Activated naive CD4-positive, alpha-beta T cell treated with Interleukin-2 at 50 U/mL for 16 hours (primary cell): ENCODE measurements around the gene OSTN.
"Not testable (repeated sequence)": the region's sequence is repeated elsewhere in the genome, so short reads cannot be mapped to it uniquely, and the experiment has no call there.

Experiments used
- DNase-seq: peaks from one replicate; pipeline ENCODE4 v3.0.0-alpha.2; 2020

The OSTN gene

DNA sequence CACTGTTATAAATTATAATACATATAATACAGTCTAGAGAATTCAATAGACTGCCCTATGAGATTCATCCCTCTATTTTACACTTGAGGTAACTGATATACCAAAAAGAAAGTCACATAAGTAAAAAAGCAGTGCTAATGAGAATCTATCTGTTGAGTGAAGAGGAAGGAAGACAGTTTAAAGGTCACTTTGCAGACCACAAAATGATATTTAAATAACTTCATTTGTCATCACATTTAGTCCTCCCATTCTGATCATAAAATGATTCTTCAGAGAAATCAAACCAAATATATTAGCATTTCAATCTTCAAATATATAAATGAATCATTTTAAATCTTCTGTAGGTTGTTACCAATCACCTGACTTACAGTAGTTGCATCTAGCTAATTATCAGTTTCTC is 69.7 kb downstream of the OSTN start:
- DNase-seq = no peak

DNA sequence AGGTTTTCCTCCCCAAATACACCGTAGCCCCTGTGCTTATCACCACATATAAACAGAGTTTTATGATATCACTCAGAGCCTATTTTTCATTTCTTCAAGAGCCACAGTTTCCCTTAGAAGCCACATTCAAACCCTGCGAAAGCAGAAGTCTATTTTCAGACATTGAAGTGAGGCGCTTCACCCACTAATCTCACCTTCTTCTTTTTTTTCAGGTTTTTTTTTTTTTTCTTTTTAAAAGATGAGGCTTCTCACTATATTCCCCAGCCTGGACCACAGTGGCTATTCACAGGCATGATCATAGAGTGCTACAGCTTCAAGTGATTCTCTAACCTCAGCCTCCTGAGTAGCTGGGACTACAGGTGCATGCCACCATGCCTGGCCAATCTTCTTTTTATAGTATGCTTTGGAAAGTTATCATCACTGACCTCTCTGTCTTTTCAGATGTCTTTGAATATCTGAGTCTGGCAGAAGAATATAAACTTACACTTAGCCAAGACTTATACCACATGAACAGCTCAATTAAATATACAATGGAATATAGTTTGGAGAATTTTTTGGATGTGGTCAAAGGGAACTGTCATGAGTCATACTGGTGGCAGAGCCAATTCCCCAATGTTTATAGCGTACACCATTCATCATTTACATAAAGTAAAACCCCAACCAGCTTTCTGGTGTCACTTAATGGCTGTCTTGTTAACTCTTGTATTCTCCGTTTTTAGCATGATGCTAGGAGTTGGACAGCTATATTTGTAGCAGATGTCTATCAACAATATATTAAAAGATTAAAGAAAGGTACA is 70.4 kb downstream of the OSTN start:
- no peak for DNase-seq

DNA sequence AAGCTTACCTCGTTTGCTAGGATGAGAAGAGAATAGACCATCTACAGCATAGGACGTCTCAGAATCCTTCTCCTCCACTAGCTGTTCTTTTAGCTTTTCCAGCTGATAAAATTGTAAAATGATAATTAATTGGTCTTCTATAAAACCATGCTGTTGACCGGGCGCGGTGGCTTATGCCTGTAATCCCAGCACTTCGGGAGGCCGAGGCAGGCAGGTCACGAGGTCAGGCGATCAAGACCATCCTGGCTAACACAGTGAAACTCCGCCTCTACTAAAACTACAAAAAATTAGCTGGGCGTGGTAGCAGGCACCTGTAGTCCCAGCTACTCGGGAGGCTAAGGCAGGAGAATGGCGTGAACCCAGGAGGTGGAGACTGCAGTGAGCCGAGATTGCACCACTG is 76.2 kb downstream of the OSTN start:
- DNase-seq = not testable (repeated sequence)

DNA sequence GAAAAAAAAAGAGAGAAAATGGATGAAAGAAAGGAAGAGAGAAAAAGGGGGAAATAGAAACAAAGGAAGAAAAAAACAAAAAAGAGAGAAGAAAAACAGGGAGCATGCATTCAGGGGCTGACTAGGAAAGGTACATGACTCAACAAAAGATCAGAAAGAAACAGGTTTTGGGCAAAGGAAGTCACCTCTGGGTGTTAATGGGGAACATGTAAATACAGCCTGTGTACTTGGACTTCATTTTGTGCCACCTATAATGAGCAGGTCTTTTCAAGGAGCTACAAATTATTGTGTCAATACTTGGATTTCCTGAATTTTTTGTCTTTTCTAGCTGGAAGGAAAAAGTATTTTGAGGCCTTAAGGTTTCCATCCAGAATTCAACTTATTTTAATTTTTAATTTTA is 76.7 kb downstream of the OSTN start:
- DNase-seq = no peak

DNA sequence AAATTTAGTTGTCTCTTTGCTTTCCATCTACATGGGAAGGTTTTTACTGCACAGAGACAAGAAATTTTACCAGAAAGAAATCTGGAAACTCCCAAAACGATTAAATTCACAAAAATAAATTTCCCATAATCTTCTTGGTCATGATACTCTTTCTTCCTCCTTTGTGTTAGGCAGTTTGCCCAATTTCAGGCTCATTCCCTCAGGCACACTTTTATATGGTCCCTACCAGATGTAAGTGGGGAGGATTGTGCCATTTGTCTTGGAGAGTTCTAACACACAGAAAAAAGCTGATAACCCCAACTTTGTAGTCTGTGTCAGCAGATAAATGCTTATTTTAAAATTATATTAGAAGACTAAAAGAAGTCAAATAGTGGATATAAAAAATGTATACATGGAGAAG is 81.1 kb downstream of the OSTN start:
- DNase-seq = no peak

DNA sequence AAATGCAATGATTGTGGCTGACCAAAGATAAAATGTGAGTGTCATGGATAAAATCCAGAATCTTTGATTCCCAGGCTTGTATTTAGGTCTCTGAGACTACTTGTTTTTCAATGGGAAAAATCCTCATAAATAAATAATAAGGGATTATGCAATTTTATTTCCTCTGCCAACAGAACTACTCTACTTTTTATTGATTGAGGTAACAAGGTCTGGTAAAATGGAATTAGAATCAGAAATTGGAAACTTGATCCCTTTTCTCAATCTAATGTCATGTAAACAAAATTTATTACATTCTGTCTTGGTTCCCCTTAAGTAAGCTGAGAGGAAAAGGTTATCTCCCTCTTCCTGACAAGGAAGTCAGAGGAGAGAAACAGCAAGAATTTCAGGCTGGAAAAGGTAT is 81.8 kb downstream of the OSTN start:
- no peak for DNase-seq

DNA sequence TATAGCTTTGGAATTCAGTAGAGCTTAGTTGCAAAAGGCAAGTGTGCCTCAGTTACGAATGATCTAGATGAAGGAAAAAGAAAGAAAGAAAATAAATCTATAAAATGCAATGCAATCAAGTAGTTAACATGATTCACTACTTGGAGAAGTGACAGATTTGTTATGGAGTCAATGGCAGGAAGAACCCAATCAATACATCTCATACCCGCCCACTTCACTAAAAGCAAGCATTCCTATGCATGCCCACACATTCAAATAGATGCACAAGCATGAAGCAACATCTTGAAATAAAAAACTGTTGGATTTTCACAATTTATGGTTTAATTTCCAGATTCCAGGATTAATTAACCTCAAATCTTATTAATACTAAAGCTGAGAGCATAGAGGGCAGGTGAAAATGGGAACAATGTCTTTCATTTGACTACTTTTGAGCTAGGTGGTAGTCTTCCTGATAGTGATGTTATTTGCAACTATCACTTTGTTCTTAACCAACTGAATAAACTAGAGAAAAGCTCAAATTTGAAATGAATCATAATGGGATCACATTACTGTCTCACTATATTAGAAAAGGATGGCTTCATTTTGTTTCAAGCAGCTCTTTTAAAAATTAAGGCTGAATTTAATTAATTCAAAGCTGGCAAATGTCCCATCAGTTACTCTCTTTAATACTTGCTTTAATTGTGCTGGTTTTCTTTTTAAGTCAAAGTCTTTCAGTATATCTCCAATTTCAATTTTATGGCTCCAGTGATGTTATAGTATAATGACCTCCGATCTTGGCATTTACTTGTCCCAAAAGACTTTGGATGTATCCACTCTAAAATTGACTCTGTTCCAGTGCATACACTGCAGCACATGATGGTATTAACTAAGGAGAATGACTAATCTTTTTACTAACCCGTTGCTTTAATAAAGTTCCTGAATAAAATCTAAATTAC is 83.5 kb downstream of the OSTN start:
- no peak for DNase-seq

DNA sequence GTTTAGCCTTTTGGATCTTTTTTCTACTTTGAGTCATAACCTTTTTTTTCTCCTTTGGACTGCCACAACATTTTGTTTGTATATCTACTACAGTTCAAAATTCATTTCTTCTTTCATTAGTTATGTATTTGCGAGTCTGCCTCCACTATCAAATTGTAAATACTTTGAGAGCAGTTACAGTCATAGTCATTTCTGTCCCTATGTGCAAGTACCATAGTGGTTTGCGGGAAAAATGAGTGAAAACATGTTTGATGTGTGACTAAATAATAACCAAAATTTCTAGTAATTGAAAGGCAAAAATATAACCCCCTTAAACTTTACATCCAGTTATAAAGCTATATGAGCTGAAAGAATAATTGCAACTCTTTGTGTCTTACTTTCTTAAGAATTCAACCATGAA is 84.4 kb downstream of the OSTN start:
- DNase-seq = no peak

DNA sequence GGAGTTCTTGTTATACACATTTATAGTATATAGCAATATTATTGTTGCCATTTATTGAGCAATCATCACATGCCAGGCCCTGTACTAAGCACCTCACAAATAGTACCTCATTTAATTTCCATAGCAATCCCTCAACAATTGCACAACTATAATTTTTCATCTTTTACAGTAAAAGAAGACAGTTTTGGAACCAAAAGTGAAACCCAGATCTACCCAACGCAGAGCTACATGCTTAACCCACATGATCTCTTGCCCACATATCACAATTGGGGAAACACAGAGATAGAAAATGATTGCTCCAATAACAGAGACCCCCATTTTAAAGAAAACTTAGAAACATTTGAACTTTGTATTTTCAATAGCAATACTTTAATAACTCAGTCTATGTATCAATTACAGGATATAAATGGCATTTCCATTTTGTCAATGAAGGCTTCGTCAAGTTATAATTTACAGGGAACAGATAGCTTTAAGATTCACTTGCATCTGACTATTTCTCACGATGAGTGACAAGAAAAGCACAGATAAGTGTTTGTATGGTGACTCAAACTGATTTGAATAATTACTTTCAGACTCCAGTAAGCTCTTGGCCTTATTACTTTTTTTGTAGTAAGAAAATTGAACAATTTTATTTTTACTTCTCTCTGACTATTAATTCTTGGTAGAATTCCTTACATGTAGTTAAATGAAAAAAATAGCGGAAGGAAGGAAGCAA is 91.4 kb downstream of the OSTN start:
- DNase-seq = no peak

DNA sequence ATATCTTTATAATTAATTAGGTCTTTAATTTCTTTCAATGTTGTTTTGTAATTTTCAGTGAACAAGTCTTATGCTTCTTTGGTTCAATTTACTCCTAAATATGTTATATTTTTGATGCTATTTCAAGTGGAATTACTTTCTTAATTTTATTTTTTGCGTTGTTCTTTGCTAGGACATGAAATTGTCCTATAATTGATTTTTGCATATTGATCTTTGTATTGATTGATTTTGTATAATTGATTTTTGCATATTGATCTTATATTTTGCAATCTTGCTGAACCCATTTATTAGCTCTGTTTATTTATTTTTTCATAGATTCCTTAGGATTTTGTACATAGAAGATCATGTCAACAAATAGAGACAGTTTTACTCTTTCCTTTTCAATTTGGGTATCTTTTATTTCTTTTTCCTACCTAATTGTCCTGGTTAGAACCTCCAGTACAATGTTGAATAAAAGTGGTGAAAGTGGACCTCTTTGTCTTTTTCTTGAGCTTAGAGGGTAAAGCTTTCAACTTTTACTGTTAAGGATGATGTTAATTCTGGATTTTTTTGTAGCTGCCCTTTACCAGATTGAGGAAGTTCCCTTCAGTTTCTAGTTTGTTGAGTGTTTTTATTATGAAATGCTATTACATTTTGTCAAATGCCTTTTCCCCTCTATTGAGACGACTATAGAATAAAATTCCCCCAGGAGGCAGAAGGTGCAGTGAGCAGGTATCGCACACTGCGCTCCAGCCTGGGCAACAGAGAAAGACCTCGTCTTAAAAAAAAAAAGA is 93.4 kb downstream of the OSTN start:
- DNase-seq = no peak

DNA sequence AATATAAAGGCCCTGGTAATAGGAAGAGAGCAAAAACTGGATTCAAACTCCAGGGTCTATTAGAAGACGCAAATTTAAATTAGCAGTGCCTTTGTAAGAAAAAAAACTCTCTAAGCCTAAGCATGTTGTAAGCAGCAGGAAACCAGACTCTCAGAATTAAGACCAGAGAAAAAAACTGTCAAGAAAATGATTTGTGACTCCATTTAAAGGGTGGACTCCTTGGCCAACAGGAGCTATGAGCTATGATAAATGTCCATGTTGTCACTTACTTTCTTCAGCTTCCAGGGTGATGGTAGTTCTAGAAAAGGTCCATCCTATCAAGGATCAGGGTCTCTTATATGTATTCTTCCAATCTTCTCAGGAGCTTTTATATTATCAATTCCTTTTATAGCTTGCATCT is 95.2 kb downstream of the OSTN start:
- DNase-seq = no peak

DNA sequence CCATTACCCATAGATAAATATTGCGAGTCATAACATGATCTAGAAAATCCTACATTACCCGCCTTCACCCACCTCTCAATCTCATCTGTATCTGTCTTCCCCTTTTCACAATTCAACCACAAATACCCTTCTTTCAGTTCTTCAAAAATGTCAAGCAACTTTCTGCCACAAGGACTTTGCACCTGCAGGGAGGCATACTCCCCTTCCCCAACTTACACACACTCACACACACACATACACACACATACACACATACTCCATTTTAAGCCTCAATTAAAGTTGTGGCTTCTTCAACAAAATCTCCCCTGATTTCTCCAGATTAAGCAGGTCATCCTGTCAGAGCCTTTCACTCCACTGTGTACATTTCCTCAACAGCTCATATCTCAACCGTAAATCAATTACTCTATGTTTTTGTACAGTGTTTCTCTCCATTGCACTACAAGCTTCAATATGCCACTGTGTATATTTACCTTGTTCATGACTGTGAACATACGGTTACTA is 97.0 kb downstream of the OSTN start:
- DNase-seq = no peak

DNA sequence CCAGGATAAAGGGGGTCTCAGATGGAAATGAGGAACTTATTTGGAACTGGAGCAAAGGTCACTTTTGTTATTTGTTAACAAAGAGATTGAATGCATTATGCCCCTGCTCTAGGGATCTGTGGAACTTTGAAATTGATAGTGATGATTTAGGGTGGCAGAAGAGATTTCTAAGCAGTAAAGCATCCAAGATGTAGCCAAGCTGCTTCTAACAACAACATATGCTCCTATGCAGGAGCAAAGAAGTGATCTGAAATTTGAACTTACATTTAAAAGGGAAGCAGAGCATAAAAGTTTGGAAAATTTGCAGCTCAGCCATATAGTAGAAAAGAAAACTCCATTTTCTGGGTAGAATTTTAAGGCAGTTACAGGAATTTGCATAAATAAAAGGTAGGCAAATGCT is 99.8 kb downstream of the OSTN start:
- DNase-seq = no peak

DNA sequence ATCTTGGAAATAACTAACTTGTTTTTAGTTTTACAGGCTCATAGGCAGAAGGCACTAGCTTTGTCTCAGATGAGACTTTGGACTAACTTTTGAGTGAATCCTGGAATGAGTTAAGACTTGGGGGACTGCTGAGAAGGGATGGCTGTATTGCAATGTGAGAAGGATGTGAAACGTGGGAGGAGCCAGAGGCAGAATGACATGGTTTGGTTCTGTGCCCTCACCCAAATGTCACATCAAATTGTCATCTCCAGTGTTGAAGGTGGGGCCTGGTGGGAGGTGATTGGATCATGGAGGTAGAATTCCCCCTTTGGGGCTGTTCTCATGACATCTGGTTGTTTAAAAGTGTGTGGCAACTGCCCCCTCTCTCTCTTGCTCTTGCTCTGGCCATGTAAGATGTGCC is 101.4 kb downstream of the OSTN start:
- DNase-seq = no peak

DNA sequence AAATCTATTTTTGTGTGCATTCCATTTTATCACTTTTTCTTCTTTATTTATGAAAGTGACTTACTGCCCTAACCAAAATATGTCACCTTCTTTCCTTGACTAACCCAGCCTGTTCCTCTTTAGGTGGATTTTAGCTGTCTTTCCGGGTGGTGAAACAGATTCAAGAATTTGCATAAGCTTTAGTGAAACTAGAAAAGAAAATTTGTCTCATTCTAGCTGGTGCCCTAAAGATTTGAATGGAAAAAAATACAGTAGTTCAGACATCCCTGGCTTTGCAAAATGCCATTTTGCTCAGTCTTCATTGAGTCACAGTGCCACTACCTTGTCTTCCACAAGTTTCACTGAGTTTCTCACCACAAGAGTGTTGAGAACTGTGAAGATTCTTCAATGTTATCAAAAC is 102.0 kb downstream of the OSTN start:
- DNase-seq = no peak

DNA sequence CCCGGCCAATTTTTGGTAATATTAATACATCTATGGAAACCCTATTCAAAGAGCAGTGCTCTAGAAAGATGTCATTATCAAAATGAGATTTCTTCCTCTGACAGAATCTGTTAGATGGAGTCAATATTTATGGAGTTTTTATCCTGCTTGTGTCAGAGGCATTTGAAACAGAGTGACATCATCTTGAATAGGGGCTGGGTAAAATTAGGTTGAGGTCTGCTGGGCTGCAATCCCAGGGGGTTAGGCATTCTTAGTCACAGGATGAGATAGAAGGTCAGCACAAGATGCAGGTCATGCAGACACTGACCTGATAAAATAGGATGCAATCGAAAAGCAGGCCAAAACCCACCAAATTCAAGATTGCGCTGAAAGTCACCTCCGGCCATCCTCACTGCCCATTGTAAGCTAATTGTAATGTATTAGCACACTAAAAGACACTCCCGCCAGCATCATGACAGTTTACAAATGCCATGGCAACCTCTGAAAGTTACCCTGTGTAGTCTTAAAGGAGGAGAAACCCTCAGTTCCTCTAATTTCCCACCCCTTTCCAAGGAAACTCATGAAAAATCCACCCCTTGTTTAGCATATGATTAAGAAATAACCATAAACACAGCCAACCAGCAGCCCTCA is 102.9 kb downstream of the OSTN start:
- no peak for DNase-seq

DNA sequence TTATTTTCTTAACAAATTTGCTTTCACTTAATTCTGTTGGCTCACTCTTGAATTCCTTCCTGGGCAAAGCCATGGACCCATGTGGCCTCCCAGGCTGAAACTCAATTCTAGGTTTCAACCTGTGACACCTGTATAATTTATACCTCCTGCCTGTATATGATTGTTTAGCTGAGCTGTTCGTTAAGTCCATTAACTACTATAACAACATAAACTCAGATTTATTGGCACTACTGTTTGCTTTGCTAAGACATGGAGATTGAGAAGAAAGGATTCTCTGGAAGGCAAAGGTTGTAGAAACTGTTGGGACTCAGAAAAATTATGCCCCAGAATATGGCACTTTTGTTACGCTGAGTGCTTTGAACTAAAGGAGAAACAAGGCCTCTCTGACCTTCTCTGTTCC is 103.4 kb downstream of the OSTN start:
- DNase-seq = no peak

DNA sequence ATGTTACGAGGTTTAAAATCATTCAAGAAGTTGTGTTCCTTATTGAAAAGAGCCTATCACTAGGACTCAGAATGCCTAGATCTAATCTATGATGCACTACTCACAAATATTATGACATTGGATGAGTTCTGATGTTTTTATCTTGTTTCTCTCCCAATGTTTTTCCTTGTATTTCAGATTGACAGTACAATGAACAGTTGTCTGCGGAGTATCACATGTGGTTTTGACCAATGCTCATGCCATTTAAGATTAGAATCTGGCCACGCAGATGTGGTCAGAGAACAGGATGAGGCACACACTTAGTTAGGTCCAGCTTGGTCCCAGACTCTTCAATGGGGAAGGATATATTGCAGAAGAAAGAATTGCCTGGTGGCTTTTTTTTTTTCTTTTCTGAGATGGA is 104.6 kb downstream of the OSTN start:
- no peak for DNase-seq

DNA sequence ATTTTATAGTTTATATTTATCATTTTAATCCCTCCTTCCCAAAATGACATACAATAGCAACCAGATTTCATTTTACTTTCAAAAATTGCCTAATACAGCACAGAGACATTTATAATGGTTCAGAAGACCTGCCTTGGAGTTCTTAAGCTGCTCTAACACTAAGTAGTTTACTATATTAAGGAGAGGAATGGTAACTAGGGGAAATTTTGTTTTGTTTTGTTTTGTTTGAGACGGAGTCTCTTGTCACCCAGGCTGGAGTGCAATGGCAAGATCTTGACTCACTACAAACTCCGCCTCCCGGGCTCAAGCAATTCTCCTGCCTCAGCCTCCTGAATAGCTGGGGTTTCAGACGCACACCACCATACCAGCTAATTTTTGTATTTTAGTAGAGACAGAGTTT is 107.4 kb downstream of the OSTN start:
- DNase-seq = no peak

DNA sequence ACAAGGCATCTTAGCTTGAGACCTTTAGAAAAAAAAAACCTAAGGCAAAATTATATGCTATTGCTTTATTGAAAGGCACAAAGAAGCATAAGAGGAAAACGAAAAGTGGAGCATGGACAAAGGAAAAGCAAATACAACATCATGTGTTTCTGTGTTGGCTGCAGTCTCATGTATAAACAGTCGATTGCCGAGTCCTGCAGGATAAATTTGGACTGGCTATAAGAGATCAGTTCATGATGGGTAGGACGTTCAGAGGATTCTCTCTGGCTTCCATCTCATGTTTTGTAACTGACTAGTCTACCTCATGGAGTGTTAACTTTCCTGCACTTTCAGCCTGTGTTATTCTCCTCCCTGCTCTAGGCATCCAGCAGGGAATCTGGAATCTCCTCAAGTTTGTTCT is 108.3 kb downstream of the OSTN start:
- DNase-seq = no peak

DNA sequence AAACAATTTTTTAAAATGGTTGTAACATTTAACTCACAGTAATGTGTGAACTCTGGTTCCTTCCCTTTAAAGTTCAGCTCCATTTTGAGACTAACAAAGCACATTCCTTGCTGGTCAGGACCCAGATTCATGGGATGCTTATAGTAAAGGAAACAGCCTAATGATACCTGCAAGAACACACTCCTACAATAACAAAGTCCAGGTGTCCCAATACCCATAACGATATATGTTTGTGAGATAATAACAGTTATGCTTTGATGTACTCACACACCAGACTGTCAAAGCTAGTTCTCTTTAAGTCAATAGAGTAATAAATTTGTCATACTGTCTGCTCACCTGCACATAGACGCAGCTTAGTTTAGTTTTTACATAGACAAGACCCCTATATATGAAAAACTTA is 114.3 kb downstream of the OSTN start:
- no peak for DNase-seq

DNA sequence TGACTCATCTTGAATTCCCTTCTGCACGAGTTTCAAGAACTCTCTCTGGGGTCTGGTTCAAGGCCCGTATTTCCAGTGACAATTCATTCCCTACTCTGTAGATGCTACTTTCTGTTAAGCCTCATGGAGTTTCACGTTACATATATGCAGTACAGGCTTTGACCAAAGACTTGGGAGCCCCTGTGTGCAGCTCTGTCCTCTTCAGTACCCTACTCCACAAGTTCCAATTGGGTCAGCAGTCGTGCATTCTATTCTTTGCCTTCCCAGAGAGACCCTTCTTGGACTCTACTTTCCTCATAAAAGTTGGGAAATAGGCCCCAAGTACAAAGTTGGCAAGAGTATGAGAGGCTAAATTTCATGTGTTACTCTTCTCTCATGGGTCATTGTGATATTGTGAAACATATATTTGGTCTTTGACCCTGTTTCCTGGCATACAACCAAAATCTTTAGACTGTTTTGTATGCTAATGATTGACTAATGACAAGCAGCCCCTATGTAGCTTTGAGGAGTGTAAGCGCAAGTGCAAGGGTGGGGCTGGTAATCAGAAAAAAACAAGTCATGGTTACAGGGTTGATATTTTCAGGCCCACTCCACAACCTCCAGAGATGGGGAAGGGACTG is 115.2 kb downstream of the OSTN start:
- DNase-seq = no peak
